HEK293 (cell line): ENCODE data around the gene PLEKHB1.

Experiments used
- CTCF ChIA-PET: fragments of 350-600 bp; formaldehyde crosslinking; extraction: SDS; loops from one replicate; lab custom pipeline; 2021; ENCODE audit warnings: antibody characterized with exemption; lab: Yijun Ruan, JAX
- POLR2A ChIA-PET: fragments of 300-600 bp; formaldehyde crosslinking; extraction: SDS; loops from one replicate; lab custom pipeline; 2020; ENCODE audit warnings: antibody characterized with exemption, inconsistent platforms; lab: Yijun Ruan, JAX
- H3K27ac ChIP-seq: fragments of 200-500 bp; sonication (Bioruptor generic); 2 replicates; pipeline ENCODE4 v1.5.1; 2014; ENCODE audit warnings: low read depth, low read length, control low read depth, inconsistent platforms; ENCODE audit errors: extremely low read depth
- H3K36me3 ChIP-seq, 2 experiments: fragments of 200-500 bp in 1 of 2; sonication (Bioruptor generic) in 1 of 2; 1 replicate in 1 of 2; 2 replicates in 1 of 2; pipeline ENCODE4 v1.5.1; 2014 to 2017; ENCODE audit warnings: inconsistent platforms in 2 of 2, low read length in 2 of 2; ENCODE audit not compliant: control insufficient read depth in 2 of 2, insufficient read depth in 1 of 2
- H3K4me1 ChIP-seq: fragments of 200-500 bp; sonication (Bioruptor generic); 2 replicates; pipeline ENCODE4 v1.5.1; 2014; ENCODE audit warnings: mild to moderate bottlenecking, low read length, inconsistent platforms; ENCODE audit not compliant: control insufficient read depth, insufficient read depth
- H3K4me3 ChIP-seq: 2 replicates; pipeline ENCODE4 v1.5.1; 2011; ENCODE audit warnings: low read depth, mild to moderate bottlenecking, control low read depth, low read length, moderate library complexity
- H3K9me3 ChIP-seq: fragments of 200-500 bp; sonication (Bioruptor generic); 2 replicates; pipeline ENCODE4 v1.5.1; 2014; ENCODE audit warnings: low read depth, low read length, inconsistent platforms; ENCODE audit not compliant: control insufficient read depth, insufficient read depth
- BCL6B ChIP-seq: fragments of 450-650 bp; formaldehyde crosslinking; IDR thresholded peaks from 2 replicates; pipeline ENCODE4 v1.5.1; 2017; ENCODE audit warnings: missing biosample characterization, missing genetic modification characterization
- GFI1B ChIP-seq: fragments of 450-650 bp; formaldehyde crosslinking; IDR thresholded peaks from 2 replicates; pipeline ENCODE4 v1.5.1; 2016; ENCODE audit warnings: missing biosample characterization, missing genetic modification characterization
- IKZF3 ChIP-seq: fragments of 450-650 bp; IDR thresholded peaks from 2 replicates; pipeline ENCODE4 v1.5.0; 2018; ENCODE audit warnings: missing biosample characterization, mild to moderate bottlenecking, missing genetic modification characterization, moderate library complexity
- KLF17 ChIP-seq: fragments of 450-650 bp; formaldehyde crosslinking; IDR thresholded peaks from 2 replicates; pipeline ENCODE4 v1.5.1; 2016; ENCODE audit warnings: missing biosample characterization, missing genetic modification characterization
- OSR2 ChIP-seq: fragments of 450-650 bp; formaldehyde crosslinking; IDR thresholded peaks from 2 replicates; pipeline ENCODE4 v1.5.1; 2016; ENCODE audit warnings: missing biosample characterization, missing genetic modification characterization
- PATZ1 ChIP-seq: fragments of 450-650 bp; formaldehyde crosslinking; IDR thresholded peaks from 2 replicates; pipeline ENCODE4 v1.5.1; 2016; ENCODE audit warnings: missing biosample characterization, missing genetic modification characterization
- PRDM6 ChIP-seq: fragments of 450-650 bp; formaldehyde crosslinking; IDR thresholded peaks from 2 replicates; pipeline ENCODE4 v1.5.1; 2017; ENCODE audit warnings: missing biosample characterization, missing genetic modification characterization
- TCF7L2 ChIP-seq: IDR thresholded peaks from 2 replicates; pipeline ENCODE4 v1.6.1; 2011; ENCODE audit warnings: low read depth, mild to moderate bottlenecking, inconsistent platforms, low read length, moderate library complexity, borderline replicate concordance
- ZBTB17 ChIP-seq: fragments of 450-650 bp; formaldehyde crosslinking; IDR thresholded peaks from 2 replicates; pipeline ENCODE4 v1.5.1; 2016; ENCODE audit warnings: missing biosample characterization, missing genetic modification characterization
- ZBTB48 ChIP-seq: fragments of 450-650 bp; formaldehyde crosslinking; IDR thresholded peaks from 2 replicates; pipeline ENCODE4 v1.5.1; 2016; ENCODE audit warnings: missing biosample characterization, missing genetic modification characterization
- ZBTB49 ChIP-seq: fragments of 450-650 bp; formaldehyde crosslinking; IDR thresholded peaks from 2 replicates; pipeline ENCODE4 v1.5.1; 2016; ENCODE audit warnings: missing biosample characterization, missing genetic modification characterization, low read depth
- ZBTB8A ChIP-seq: fragments of 450-650 bp; formaldehyde crosslinking; IDR thresholded peaks from 2 replicates; pipeline ENCODE4 v1.5.1; 2016; ENCODE audit warnings: missing biosample characterization, missing genetic modification characterization
- ZNF121 ChIP-seq: fragments of 450-650 bp; formaldehyde crosslinking; IDR thresholded peaks from 2 replicates; pipeline ENCODE4 v1.5.1; 2016; ENCODE audit warnings: missing biosample characterization, missing genetic modification characterization
- ZNF169 ChIP-seq: fragments of 450-650 bp; formaldehyde crosslinking; IDR thresholded peaks from 2 replicates; pipeline ENCODE4 v1.5.1; 2016; ENCODE audit warnings: missing biosample characterization, missing genetic modification characterization
- ZNF280C ChIP-seq: fragments of 450-650 bp; formaldehyde crosslinking; IDR thresholded peaks from 2 replicates; pipeline ENCODE4 v1.5.1; 2016; ENCODE audit warnings: missing biosample characterization, missing genetic modification characterization
- ZNF292 ChIP-seq: fragments of 450-650 bp; formaldehyde crosslinking; IDR thresholded peaks from 2 replicates; pipeline ENCODE4 v1.5.1; 2016; ENCODE audit warnings: low read depth, missing biosample characterization, missing genetic modification characterization, borderline replicate concordance
- ZNF311 ChIP-seq: fragments of 450-650 bp; formaldehyde crosslinking; IDR thresholded peaks from 2 replicates; pipeline ENCODE4 v1.5.1; 2017; ENCODE audit warnings: missing biosample characterization, missing genetic modification characterization, borderline replicate concordance
- ZNF324 ChIP-seq: fragments of 450-650 bp; formaldehyde crosslinking; IDR thresholded peaks from 2 replicates; pipeline ENCODE4 v1.5.1; 2016; ENCODE audit warnings: missing biosample characterization, missing genetic modification characterization
- ZNF580 ChIP-seq: fragments of 450-650 bp; formaldehyde crosslinking; IDR thresholded peaks from 2 replicates; pipeline ENCODE4 v1.5.1; 2016; ENCODE audit warnings: missing biosample characterization, missing genetic modification characterization
- ZNF670 ChIP-seq: fragments of 450-650 bp; formaldehyde crosslinking; IDR thresholded peaks from 2 replicates; pipeline ENCODE4 v1.5.1; 2016; ENCODE audit warnings: missing biosample characterization, missing genetic modification characterization, low read depth
- ZSCAN18 ChIP-seq: fragments of 450-650 bp; formaldehyde crosslinking; IDR thresholded peaks from 2 replicates; pipeline ENCODE4 v1.5.1; 2016; ENCODE audit warnings: missing biosample characterization, missing genetic modification characterization

Gene PLEKHB1

GRCh38 chr11:73662445-73663157 is 16.2 kb downstream of the PLEKHB1 start (continued):
- TF ChIP-seq IKZF3 (tag by site-specific recombination): no peak
- TF ChIP-seq ZNF121: no peak
- TF ChIP-seq ZNF580: no peak
- no peak for TF ChIP-seq ZBTB17
- TF ChIP-seq ZNF169 (tag by site-specific recombination): no peak
- no peak for TF ChIP-seq ZNF670 (tag by site-specific recombination)
- TF ChIP-seq ZNF280C (tag by site-specific recombination): no peak

- Histone ChIP-seq H3K9me3 (no peaks in the 10 kb centered on the region), H3K36me3 (no peaks in the 10 kb centered on the region), H3K4me3 (no peak overlapping the region), H3K4me1 (no peaks in the 10 kb centered on the region), H3K27ac (no peak overlapping the region)
- TF ChIP-seq ZSCAN18 (tag by site-specific recombination) (no peak), ZNF311 (tag by site-specific recombination) (no peak), GFI1B (tag by site-specific recombination) (no peak), TCF7L2 (no peak), ZNF292 (tag by site-specific recombination) (no peak), ZBTB8A (tag by site-specific recombination) (no peak), PATZ1 (tag by site-specific recombination) (no peak), BCL6B (tag by site-specific recombination) (no peak), ZNF324 (tag by site-specific recombination) (no peak), PRDM6 (no peak), OSR2 (no peak), ZBTB49 (no peak), KLF17 (tag by site-specific recombination) (no peak), ZBTB48 (tag by site-specific recombination) (no peak)
- ChIA-PET CTCF (interaction anchor here (0.6 to 5.4 kb wide), 8 partner anchors 8 to 368 kb away, joined by 3 to 160 read pairs (median 8); no protein-coding TSS in a partner anchor), POLR2A (no interaction called here)
These were observed 17.5 kb downstream of the PLEKHB1 start for GRCh38 chr11:73663604-73664495.
